ENCODE results near the gene CSMD2.

CSMD2 gene

DNA sequence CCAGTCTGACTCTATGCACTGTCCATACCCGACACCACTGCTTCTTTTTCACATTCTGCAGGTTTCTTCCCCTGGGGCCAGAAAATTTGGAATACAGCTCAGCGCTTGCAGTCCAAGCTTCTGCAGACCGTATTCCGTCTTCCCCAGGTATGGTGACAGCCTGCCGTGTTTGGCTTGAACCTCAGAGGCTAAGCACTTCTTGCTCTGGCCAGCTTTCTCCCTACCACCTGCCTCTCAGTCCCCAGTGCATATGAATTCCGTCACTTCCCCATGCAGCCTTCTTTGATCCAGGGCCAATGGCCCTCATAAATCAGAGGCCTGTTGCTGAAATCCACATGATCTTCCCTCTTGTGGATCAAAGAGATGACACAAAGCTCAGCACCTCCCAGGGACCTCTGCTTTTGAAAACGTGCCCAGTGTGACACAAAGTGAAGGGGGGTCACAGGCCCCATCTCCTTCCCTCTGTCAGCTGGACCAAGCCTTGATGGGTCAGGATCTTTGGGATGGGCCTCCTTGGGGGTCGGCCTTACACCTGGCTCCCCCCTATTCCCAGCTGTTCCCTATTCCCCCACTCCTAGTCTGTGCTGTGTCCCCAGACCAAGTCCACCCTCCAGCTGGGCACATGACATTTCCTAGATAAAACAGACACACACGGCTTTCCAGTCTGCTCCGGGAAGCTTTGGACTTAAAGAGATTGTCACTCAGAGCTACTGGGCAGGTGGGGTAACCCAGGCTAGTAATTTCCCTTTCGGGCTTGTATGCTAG is 234.5 kb downstream of the CSMD2 start:
- no peak for FAIRE-seq
- TF ChIP-seq TAF1 (IDR thresholded peaks at IDR 0.05; ENCODE audit: borderline replicate concordance, low read depth, low read length) (no peak), POLR2AphosphoS5 (IDR thresholded peaks at IDR 0.05; ENCODE audit: low read depth, low read length) (no peak), POLR2A (IDR thresholded peaks at IDR 0.05; ENCODE audit: low read depth, low read length) (no peak)
- DNase-seq (ENCODE audit: insufficient read length): no peak

DNA sequence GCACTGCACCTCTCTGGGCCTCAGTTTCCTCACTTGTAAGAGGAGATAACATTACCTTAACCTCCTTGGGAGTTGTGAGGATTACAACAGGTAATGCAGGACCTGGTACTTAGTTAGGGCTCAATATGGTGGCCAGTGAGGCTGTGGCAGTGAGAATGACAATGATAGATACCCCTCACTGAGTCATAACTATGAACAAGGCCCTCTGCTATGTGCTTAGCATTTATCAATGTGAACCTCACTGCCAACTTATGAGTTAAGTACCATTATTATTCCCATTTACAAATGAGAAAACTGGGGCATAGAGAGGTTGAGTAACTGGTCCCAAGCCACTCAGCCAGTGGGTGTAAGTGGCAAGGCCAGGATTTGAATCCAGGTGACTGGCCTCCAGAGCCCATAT is 236.8 kb downstream of the CSMD2 start:
- FAIRE-seq: no peak
- DNase-seq (ENCODE audit: insufficient read length): no peak
- TF ChIP-seq TAF1 (IDR thresholded peaks at IDR 0.05; ENCODE audit: borderline replicate concordance, low read depth, low read length) (no peak), POLR2AphosphoS5 (IDR thresholded peaks at IDR 0.05; ENCODE audit: low read depth, low read length) (no peak), POLR2A (IDR thresholded peaks at IDR 0.05; ENCODE audit: low read depth, low read length) (no peak)

DNA sequence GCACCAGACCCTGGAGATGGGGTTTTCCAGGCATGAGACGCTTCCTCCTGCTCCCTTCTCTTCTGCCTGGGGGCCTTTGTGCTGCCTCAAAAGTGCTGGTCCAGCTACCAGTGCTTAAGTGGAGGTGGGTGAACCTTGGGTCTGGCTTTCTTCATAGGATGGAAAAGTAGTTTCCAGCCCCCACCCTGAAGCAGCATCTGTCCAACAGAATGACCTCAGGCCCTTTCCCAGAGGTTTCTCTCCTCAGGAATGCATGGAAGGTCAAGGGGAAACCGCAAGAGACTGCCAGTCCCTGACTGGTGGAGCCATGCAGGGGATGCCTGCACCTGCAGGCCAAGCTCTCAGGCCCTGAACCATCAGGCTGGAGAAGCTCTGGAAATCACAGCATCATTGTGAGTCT is 237.3 kb downstream of the CSMD2 start:
- TF ChIP-seq POLR2A (IDR thresholded peaks at IDR 0.05; ENCODE audit: low read depth, low read length): no peak
- TF ChIP-seq TAF1 (IDR thresholded peaks at IDR 0.05; ENCODE audit: borderline replicate concordance, low read depth, low read length): no peak
- TF ChIP-seq POLR2AphosphoS5 (IDR thresholded peaks at IDR 0.05; ENCODE audit: low read depth, low read length): no peak
- DNase-seq (ENCODE audit: insufficient read length) (no peak), FAIRE-seq (no peak)

DNA sequence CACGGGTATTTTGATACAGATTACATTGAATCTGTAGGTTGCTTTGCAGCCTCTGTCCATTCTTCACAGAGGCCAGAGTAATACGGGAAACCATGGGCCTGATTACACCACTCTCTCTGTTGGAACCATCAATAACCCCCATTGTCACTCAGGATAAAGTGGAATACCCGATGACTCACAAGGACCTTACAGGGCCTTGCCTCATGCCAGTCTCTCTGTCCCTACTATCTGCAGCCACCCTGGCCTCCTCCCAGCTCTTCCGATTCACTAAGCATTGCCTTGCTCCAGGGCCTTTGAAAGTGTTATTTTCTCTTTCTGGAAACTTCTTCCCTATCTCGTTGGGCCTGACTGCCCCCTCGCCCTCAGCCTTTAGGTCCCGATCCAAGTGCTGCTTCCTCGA is 239.4 kb downstream of the CSMD2 start:
- DNase-seq (ENCODE audit: insufficient read length) (no peak), FAIRE-seq (no peak)

DNA sequence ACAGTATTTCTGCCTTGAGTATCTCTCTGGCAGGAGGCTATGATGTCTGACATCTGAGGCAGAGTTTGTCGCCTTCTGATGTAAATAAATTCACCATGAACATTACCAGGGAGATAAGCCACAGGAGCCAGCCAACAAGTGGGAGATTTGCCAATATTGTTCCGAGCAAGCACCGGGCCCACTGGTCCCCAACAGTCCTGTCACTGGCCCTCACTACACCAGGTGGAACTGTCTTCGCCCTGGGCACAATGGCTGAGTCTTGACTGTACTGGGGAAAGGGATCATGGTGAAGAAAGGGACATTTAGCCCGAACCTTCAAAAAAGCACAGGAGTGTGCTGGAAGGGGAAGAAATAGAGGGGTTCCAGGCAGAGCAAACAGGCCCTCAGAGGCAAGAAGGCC is 243.7 kb downstream of the CSMD2 start:
- TF ChIP-seq POLR2A (IDR thresholded peaks at IDR 0.05; ENCODE audit: low read depth, low read length) (no peak), POLR2AphosphoS5 (IDR thresholded peaks at IDR 0.05; ENCODE audit: low read depth, low read length) (no peak), TAF1 (IDR thresholded peaks at IDR 0.05; ENCODE audit: borderline replicate concordance, low read depth, low read length) (no peak)
- DNase-seq (ENCODE audit: insufficient read length) (no peak), FAIRE-seq (no peak)

More for the DNA sequence above, 239.4 kb downstream of the CSMD2 start:
- TF ChIP-seq POLR2AphosphoS5 (IDR thresholded peaks at IDR 0.05; ENCODE audit: low read depth, low read length) (no peak), POLR2A (IDR thresholded peaks at IDR 0.05; ENCODE audit: low read depth, low read length) (no peak), TAF1 (IDR thresholded peaks at IDR 0.05; ENCODE audit: borderline replicate concordance, low read depth, low read length) (no peak)

DNA sequence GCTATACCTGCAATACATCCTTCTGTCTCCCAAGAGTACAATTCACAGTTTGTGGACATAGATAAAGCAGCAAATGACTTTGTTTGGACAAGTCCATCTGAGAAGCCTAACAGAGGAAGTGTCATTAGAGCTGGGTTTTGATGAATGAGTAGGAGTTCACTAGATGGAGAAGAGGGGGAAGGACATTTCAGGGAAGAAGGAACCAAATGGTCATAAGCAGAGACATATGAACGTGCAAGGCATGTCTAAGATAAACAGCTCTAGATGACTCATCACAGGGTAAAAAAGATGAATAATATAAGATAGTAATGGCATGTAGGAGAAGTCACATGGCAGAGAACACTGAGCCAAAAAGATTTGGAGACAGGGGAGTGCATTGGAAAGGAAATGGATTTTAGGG is 246.7 kb downstream of the CSMD2 start:
- FAIRE-seq: no peak
- TF ChIP-seq POLR2A (IDR thresholded peaks at IDR 0.05; ENCODE audit: low read depth, low read length) (no peak), POLR2AphosphoS5 (IDR thresholded peaks at IDR 0.05; ENCODE audit: low read depth, low read length) (no peak), TAF1 (IDR thresholded peaks at IDR 0.05; ENCODE audit: borderline replicate concordance, low read depth, low read length) (no peak)
- DNase-seq (ENCODE audit: insufficient read length): no peak

DNA sequence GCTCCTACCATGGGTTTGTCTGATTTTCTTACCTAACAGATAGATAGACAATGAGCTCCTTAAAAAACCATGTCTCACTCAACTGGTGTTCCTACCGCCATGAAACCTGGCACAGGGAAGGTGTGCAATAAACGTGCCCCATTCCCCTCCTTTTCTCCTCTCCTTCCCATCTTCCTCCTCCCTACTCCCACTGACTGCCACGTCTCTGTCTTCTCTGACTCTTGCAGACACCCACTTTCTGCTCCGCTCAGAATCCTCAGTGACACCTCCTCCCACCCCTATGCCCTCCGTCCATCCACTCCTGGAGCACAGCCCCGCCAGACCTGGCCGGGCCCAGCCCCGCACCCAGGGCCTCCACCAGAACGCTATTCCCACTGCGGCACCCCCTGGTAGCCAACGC is 248.2 kb downstream of the CSMD2 start:
- DNase-seq (ENCODE audit: insufficient read length): no peak
- FAIRE-seq: no peak
- TF ChIP-seq TAF1 (IDR thresholded peaks at IDR 0.05; ENCODE audit: borderline replicate concordance, low read depth, low read length) (no peak), POLR2A (IDR thresholded peaks at IDR 0.05; ENCODE audit: low read depth, low read length) (no peak), POLR2AphosphoS5 (IDR thresholded peaks at IDR 0.05; ENCODE audit: low read depth, low read length) (no peak)

DNA sequence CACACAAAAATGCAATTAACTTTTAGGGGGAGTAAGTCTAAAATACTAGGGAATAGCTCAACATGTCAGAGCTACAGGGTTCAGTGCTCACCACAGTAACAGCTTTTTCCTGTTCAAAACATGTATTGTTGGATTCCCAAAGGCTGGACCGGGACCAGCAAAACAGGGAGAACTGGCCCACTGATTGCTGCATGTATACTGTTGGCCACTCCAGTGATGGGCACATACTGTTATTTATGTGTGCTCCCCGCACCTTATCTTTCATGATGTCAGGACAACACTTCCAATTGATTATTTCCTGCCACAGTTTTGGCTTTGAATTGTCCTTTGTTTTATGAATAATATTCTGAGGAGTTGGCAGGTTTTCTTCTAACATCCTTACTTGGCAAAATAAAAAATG is 250.5 kb downstream of the CSMD2 start:
- DNase-seq (ENCODE audit: insufficient read length): no peak
- TF ChIP-seq POLR2AphosphoS5 (IDR thresholded peaks at IDR 0.05; ENCODE audit: low read depth, low read length): no peak
- TF ChIP-seq POLR2A (IDR thresholded peaks at IDR 0.05; ENCODE audit: low read depth, low read length): no peak
- TF ChIP-seq TAF1 (IDR thresholded peaks at IDR 0.05; ENCODE audit: borderline replicate concordance, low read depth, low read length): no peak
- FAIRE-seq: no peak

DNA sequence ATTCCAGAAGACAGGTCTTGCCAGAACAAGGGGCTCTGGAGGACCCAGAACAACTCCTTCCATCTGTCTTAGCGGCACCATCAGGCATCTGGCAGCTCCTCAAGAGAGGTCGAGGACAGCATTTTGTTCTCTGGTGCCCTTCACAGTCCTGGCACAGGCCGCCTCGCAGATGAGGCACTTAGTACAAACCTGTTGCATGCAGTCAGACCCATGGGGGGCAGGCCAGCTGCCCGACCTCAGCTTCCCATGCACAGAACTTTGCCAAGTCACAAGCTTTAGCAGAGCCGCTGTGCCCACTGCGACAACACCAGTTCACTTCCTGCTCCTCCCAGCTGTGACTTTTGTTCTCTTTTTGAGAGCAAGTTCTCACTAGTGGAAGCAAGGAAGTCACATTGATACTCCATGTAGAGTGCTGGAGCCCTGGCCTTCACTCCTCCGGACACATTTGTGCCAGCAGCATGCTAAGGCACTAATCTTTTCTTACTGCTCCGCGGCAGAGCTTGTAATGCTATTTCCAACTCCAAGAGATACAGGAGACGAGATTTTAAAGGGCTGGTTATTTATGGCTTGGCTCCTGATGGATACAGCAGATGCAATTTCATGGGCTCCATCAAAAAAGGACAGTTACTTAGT is 256.6 kb downstream of the CSMD2 start:
- DNase-seq (ENCODE audit: insufficient read length): no peak
- TF ChIP-seq POLR2AphosphoS5 (IDR thresholded peaks at IDR 0.05; ENCODE audit: low read depth, low read length) (no peak), POLR2A (IDR thresholded peaks at IDR 0.05; ENCODE audit: low read depth, low read length) (no peak), TAF1 (IDR thresholded peaks at IDR 0.05; ENCODE audit: borderline replicate concordance, low read depth, low read length) (no peak)
- FAIRE-seq: no peak

DNA sequence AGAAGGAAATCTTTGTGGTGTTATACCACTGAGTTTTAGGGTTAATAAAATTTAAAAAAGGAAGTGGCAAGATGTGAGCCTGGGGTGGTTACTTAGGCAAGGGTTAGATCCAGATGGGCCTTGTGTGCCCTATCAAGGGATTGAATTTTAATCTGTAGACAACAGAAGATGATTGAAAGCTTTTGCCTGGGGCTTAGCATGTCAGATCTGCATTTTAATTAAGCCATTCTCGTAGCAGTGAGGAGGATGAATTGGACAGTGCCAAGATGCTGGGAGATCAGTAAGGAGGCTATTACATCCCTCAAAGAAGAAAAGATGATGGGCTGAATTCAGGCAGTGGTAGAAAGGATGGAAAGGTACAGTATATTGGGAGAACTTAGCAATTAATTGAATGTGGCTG is 258.9 kb downstream of the CSMD2 start:
- FAIRE-seq (no peak), DNase-seq (ENCODE audit: insufficient read length) (no peak)
- TF ChIP-seq POLR2AphosphoS5 (IDR thresholded peaks at IDR 0.05; ENCODE audit: low read depth, low read length): no peak
- no peak for TF ChIP-seq TAF1 (IDR thresholded peaks at IDR 0.05; ENCODE audit: borderline replicate concordance, low read depth, low read length)
- TF ChIP-seq POLR2A (IDR thresholded peaks at IDR 0.05; ENCODE audit: low read depth, low read length): no peak

DNA sequence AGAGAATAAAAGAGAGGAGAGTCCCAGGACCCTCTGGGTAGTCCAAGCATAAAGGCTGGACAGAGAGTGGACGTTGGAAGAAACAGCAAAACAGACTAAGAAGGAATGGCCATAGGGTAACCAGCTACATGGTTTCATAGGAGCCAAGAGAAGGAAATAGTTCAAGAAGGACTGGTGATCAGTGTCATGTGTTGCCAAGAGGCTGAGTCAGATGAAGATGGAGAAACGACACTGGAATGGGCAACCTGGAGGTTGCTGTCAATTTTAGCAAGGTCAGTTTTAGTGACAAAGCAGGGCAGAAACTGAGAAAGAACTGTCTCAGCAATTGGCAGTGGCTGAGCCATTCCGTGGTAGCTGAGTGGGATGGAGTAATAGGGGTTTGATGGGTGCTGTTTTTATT is 259.8 kb downstream of the CSMD2 start:
- FAIRE-seq: no peak
- no peak for DNase-seq (ENCODE audit: insufficient read length)
- TF ChIP-seq POLR2A (IDR thresholded peaks at IDR 0.05; ENCODE audit: low read depth, low read length): no peak

DNA sequence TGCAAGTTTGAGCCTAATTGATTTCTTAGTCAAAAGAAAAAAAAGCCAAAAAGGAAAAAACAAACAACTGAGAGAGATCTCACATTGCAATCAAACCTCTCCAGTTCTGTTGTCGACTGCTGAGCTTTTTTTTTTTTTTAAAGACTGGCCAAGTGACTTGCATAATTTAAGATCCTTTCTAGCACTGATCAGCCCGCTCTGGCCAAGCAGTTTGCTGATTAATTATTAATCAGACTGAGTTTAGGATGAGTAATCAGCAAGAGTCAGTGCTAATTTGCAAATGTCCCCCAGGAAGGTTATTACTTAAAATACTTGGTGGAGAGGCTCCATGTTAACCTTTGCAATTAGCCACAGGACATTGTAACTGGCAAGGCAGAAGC is 261.8 kb downstream of the CSMD2 start:
- FAIRE-seq (no peak), DNase-seq (ENCODE audit: insufficient read length) (no peak)
- TF ChIP-seq TAF1 (IDR thresholded peaks at IDR 0.05; ENCODE audit: borderline replicate concordance, low read depth, low read length) (no peak), POLR2AphosphoS5 (IDR thresholded peaks at IDR 0.05; ENCODE audit: low read depth, low read length) (no peak), POLR2A (IDR thresholded peaks at IDR 0.05; ENCODE audit: low read depth, low read length) (no peak)

Measured in GM12892 (cell line).